Sigmoid colon (tissue), 7 donors: Measurements from ENCODE around the gene MASP1. TPM values are rescaled to one million over a fixed set of nuclear protein-coding genes. Genes with fewer than 3 reads are reported as not detected.

Experiments used
- DNase-seq: peaks from one replicate; pipeline ENCODE4 v3.0.0-alpha.2; 2019
- H3K27ac ChIP-seq, 4 donors: fragments of 200-600 bp; sonication (generic); one replicate each; pipeline ENCODE4 v1.5.1; 2016 to 2019; ENCODE audit warnings: mild to moderate bottlenecking in 1 of 4
- H3K27me3 ChIP-seq, 3 donors: fragments of 200-600 bp; sonication (generic); one replicate each; pipeline ENCODE4 v1.5.1; 2019; ENCODE audit warnings: mild to moderate bottlenecking in 1 of 3
- H3K36me3 ChIP-seq, 4 donors: fragments of 200-600 bp; sonication (generic); one replicate each; pipeline ENCODE4 v1.5.1; 2016 to 2019
- H3K4me1 ChIP-seq, 4 donors: fragments of 200-600 bp; sonication (generic); one replicate each; pipeline ENCODE4 v1.5.1; 2017 to 2019
- H3K4me3 ChIP-seq, 4 donors: fragments of 200-600 bp; sonication (generic); one replicate each; pipeline ENCODE4 v1.5.1; 2017 to 2019; ENCODE audit warnings: mild to moderate bottlenecking in 2 of 4, moderate library complexity in 1 of 4
- H3K9me3 ChIP-seq, 4 donors: fragments of 200-600 bp in 3 of 4; sonication (generic) in 3 of 4; one replicate each; pipeline versions ENCODE4 v1.5.1 to v1.6.1; 2013 to 2019
- EP300 ChIP-seq, 4 donors: sonication (generic); formaldehyde crosslinking; IDR thresholded peaks; one replicate each; pipeline ENCODE4 v1.6.1; 2017; ENCODE audit warnings: antibody characterized with exemption in 4 of 4
- POLR2A ChIP-seq, 2 donors: fragments of 450-650 bp; IDR thresholded peaks; one replicate each; pipeline ENCODE4 v1.6.1; 2016; ENCODE audit warnings: antibody characterized with exemption in 2 of 2, mild to moderate bottlenecking in 2 of 2, moderate library complexity in 2 of 2
- POLR2AphosphoS5 ChIP-seq, 4 donors: sonication (generic); formaldehyde crosslinking; IDR thresholded peaks; one replicate each; pipeline ENCODE4 v1.6.1; 2017; ENCODE audit warnings: antibody characterized with exemption in 4 of 4
- WGBS, 2 donors: extraction: QIAGEN DNeasy Blood & Tissue Kit; methylation state at CpG; one replicate each; pipeline ENCODE4 v1.1.7; 2013; 5-methylcytosine and 5-hydroxymethylcytosine counted together
- intact Hi-C: fragments of 100-400 bp; cut with DNase I; formaldehyde crosslinking; loops from one replicate; pipeline ENCODE4 v1.15.1; 2023
- polyA plus RNA-seq, 3 donors: library from polyadenylated mRNA; stranded (reverse); fragments of 200-250 nt; gene quantifications; one replicate each; pipeline ENCODE4 v1.2.3, GENCODE V29; 2013
- total RNA-seq, 4 donors: library from RNA; depleted of rRNA; stranded (reverse); fragments of >200 nt; gene quantifications; one replicate each; pipeline ENCODE4 v1.1.0, GENCODE V29; 2016
- TF ChIP-seq, protein P1 (sequence below), 4 experiments: fragments of 450-650 bp in 3 of 4; fragments of 200-600 bp in 1 of 4; IDR thresholded peaks; one replicate each; pipeline ENCODE4 v1.5.1; 2016 to 2019; ENCODE audit warnings: antibody characterized with exemption in 4 of 4, mild to moderate bottlenecking in 3 of 4, moderate library complexity in 2 of 4
- donor health status: healthy with polysubstance abuse.
- donor health status: Bipolar disorder and iron deficiency.
- donor health status: healthy.

MASP1 gene
- total and polyA plus RNA-seq, 7 donors, result 0.69 to 236 (median 93.5) TPM

DNA sequence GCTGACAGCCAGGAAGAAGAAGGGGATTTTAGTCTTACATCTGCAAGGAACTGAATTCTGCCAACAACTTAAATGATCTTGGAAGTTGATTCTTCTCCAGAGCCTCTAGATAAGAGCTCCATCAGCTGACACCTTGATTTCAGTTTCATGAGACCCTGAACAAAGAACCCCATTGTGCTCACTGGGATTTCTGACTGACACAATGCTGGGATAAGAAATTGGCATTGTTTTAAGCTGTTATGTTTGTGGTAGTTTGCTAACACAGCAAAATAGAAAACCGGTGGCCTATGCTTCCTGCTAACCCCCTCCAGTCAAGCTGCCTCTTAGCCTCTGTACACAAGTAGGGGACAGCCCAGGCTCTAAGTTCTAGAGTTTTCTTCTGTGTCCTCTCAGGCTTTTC, 36.2 kb downstream of the MASP1 start:
- no peak overlapping the region for H3K27ac ChIP-seq
- H3K4me3 ChIP-seq, result no peak overlapping the region
- TF ChIP-seq, protein P1, sequence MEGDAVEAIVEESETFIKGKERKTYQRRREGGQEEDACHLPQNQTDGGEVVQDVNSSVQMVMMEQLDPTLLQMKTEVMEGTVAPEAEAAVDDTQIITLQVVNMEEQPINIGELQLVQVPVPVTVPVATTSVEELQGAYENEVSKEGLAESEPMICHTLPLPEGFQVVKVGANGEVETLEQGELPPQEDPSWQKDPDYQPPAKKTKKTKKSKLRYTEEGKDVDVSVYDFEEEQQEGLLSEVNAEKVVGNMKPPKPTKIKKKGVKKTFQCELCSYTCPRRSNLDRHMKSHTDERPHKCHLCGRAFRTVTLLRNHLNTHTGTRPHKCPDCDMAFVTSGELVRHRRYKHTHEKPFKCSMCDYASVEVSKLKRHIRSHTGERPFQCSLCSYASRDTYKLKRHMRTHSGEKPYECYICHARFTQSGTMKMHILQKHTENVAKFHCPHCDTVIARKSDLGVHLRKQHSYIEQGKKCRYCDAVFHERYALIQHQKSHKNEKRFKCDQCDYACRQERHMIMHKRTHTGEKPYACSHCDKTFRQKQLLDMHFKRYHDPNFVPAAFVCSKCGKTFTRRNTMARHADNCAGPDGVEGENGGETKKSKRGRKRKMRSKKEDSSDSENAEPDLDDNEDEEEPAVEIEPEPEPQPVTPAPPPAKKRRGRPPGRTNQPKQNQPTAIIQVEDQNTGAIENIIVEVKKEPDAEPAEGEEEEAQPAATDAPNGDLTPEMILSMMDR (IDR thresholded peaks at IDR 0.05), result no peak
- TF ChIP-seq POLR2AphosphoS5 (IDR thresholded peaks at IDR 0.05) (no peak), POLR2A (IDR thresholded peaks at IDR 0.05) (no peak), EP300 (IDR thresholded peaks at IDR 0.05) (no peak)
- H3K4me1 ChIP-seq, result no peaks in the 10 kb centered on the region
- intact Hi-C loops, result no loop called here
- H3K36me3 ChIP-seq, result peaks cover 0 to 100% (median 61%) of the 10 kb centered on the region in 4 donors
- DNase-seq, result no peak
- H3K9me3 ChIP-seq, result no peaks in the 10 kb centered on the region
- WGBS, 2 donors, result 10 to 29% methylated on average over 1 of the region's 1 CpG
- H3K27me3 ChIP-seq, result no peaks in the 10 kb centered on the region

GRCh38 chr3:187252311-187252710, 39.2 kb downstream of the MASP1 start:
- Histone ChIP-seq H3K27ac (no peak overlapping the region), H3K36me3 (peaks cover 0 to 90% (median 51%) of the 10 kb centered on the region in 4 donors), H3K4me1 (no peaks in the 10 kb centered on the region), H3K9me3 (no peaks in the 10 kb centered on the region), H3K27me3 (no peaks in the 10 kb centered on the region), H3K4me3 (no peak overlapping the region)
- WGBS, 2 donors, result 69 to 82% methylated on average over 4 of the region's 4 CpGs
- TF ChIP-seq EP300 (IDR thresholded peaks at IDR 0.05) (no peak), POLR2A (IDR thresholded peaks at IDR 0.05) (no peak), POLR2AphosphoS5 (IDR thresholded peaks at IDR 0.05) (no peak)
- no peak for DNase-seq
- intact Hi-C loops, result no loop called here

DNA sequence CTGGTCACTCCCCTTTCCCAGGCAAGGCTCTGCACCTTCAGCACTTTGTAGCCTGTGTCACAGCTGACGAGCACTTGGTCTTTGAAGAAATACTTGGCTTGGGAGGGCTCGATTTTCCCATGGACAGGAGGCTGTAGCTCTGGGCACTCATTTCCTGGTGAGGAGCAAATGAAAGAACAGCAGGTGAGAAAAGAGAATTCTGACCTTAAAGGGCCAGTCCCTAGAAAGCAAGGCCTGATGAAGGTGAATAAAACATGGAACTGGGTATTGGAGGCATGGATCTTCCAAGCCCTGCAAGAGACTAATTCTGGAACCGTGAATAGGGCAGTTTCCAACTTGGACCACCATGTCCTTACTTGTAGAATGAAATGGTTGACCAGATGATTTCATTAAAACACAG, 39.9 kb downstream of the MASP1 start:
- no peak for DNase-seq
- TF ChIP-seq EP300 (IDR thresholded peaks at IDR 0.05) (no peak), POLR2A (IDR thresholded peaks at IDR 0.05) (no peak), POLR2AphosphoS5 (IDR thresholded peaks at IDR 0.05) (no peak)
- TF ChIP-seq, protein P1 (IDR thresholded peaks at IDR 0.05), result no peak
- no peak overlapping the region for H3K4me3 ChIP-seq
- WGBS, 2 donors, result 55 to 67% methylated on average over 3 of the region's 3 CpGs
- no peaks in the 10 kb centered on the region for H3K27me3 ChIP-seq
- peaks cover 0 to 83% (median 47%) of the 10 kb centered on the region in 4 donors for H3K36me3 ChIP-seq
- intact Hi-C loops, result no loop called here
- no peaks in the 10 kb centered on the region for H3K4me1 ChIP-seq
- no peak overlapping the region for H3K27ac ChIP-seq
- no peaks in the 10 kb centered on the region for H3K9me3 ChIP-seq

DNA sequence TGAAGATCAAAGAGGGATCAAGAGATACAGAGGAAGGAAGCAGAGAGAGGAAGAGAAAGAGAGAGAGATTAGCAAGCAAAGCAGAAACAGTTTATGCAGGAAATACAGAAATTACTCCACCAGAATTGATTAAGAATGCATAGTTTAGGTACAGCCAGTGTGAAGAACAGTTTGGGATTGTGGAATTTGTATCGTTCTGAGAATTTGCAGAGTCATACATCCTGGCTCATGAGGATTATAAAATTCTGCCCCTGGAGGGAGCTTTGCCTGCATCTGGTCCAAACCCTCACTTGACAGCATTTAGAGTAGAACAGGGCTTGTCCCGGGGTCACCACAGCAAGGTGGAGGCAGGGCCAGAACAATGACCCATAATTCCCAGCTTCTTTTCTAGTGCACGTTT, 44.1 kb downstream of the MASP1 start:
- H3K36me3 ChIP-seq, result peaks cover 0 to 53% (median 23%) of the 10 kb centered on the region in 4 donors
- intact Hi-C loops, result no loop called here

GRCh38 chr3:187243933-187244524, 47.5 kb downstream of the MASP1 start:
- TF ChIP-seq EP300 (IDR thresholded peaks at IDR 0.05) (no peak), POLR2AphosphoS5 (IDR thresholded peaks at IDR 0.05) (no peak), POLR2A (IDR thresholded peaks at IDR 0.05) (no peak)
- TF ChIP-seq, protein P1 (IDR thresholded peaks at IDR 0.05), result no peak
- intact Hi-C loops, result no loop called here
- no peaks in the 10 kb centered on the region for H3K4me1 ChIP-seq
- H3K27ac ChIP-seq, result no peak overlapping the region
- no peak for DNase-seq
- H3K9me3 ChIP-seq, result no peaks in the 10 kb centered on the region
- H3K4me3 ChIP-seq, result no peak overlapping the region
- H3K36me3 ChIP-seq, result peaks cover 0 to 49% (median 18%) of the 10 kb centered on the region in 4 donors
- no peaks in the 10 kb centered on the region for H3K27me3 ChIP-seq
- 81 to 87% methylated on average over 2 of the region's 2 CpGs for WGBS, 2 donors

More for the DNA sequence above, 44.1 kb downstream of the MASP1 start:
- Histone ChIP-seq H3K9me3 (no peaks in the 10 kb centered on the region), H3K4me1 (no peaks in the 10 kb centered on the region), H3K4me3 (no peak overlapping the region), H3K27me3 (no peaks in the 10 kb centered on the region), H3K27ac (no peak overlapping the region)
- TF ChIP-seq POLR2AphosphoS5 (IDR thresholded peaks at IDR 0.05) (no peak), EP300 (IDR thresholded peaks at IDR 0.05) (no peak), POLR2A (IDR thresholded peaks at IDR 0.05) (no peak)
- TF ChIP-seq, protein P1 (IDR thresholded peaks at IDR 0.05), result no peak
- DNase-seq, result no peak
- 69 to 73% methylated on average over 3 of the region's 3 CpGs for WGBS, 2 donors
